Activated CD4-positive, alpha-beta T cell treated with anti-CD3 and anti-CD28 coated beads for 24 hours (primary cell): ENCODE results near the gene PSMC3.

ENCODE experiments used
- DNase-seq, 2 donors: peaks; one replicate each; pipeline ENCODE4 v3.0.0-alpha.2; 2020; ENCODE audit warnings: low read depth in 2 of 2

Gene PSMC3

DNA sequence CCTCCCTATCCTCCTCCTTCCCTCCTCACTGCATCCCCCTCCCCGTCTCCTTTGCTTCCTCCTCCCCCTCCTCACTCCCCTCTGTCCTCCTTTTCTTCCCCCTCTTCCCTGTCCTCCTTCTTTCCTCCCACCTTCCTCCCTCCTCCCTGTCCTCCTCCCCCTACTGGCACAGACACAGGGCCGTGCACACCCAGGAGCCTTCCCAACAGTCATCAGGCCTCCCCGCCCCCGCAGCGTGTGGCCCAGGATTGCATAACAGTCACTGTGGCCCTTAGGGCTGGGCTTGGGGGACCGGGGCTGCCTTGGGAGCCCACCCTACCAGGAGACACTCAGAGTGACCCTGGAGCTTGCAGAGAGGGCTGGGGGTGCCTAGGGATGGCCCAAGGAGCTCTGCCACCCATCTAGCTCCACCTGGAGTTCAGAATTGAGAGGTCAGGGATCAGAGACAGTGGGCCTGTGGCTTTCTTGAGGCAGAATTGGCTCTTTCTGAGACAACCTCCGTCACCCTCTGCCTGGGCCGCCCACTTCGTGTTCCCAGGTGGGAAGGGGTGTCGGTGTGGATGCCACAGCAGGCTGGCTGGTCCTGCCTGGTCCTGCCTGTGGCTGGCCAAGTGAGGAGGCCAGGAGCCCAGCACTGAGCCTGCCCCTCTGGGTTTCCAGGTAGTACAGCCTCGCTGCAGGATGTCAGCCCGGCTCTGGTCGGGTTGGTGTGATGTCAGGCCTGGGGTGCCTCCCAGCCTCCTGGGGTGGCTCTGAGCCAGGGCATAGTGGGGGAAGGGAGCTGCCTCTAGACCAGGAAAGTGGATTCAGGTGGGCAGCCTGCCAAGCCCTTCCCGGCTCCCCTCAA, 49.5 kb downstream of the PSMC3 start:
- no peak for DNase-seq

DNA sequence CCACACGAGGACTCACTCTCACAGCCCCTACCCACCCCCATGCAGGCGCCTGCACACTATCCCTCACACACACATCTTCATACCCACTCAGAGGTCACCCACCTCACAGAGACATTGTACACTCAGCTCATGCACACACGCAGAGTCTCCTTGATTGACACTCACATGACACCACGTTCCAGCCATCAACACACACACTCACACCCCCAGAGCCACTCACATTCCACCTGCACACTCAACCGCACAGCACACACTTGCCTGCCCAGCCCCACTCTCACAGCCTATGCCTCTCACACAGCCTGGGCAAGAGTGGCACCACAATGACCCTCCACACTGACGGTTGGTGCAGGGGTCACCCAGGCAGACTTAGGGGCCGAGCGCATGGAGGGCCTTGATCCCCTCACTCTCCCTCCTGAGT, 50.1 kb downstream of the PSMC3 start:
- no peak for DNase-seq

DNA sequence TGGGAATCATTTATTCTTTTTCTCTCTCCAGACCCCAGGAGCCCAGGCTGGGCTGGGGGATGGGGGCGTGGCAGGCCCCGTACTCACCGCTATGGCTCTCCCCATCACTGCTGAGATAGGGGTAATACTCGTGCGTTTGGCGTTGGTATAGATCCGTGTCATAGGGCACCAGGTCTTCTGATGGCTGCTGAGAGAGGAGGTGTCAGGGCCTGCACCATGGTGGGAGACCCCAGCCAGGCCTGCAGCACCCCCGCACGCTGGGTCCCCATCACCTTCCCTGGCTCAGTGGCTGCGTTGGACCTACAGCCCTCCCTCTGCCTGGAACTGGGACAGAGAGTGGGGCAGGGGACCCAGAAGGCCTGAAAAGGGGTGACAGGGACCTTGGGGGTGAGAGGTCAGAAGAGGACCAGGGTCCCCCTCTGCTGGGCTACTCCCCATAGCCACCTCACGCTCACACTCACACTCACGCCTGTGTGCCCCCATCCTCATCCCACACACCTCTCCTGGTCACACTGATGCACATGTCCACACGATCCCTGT, 50.6 kb downstream of the PSMC3 start:
- DNase-seq, result no peak

DNA sequence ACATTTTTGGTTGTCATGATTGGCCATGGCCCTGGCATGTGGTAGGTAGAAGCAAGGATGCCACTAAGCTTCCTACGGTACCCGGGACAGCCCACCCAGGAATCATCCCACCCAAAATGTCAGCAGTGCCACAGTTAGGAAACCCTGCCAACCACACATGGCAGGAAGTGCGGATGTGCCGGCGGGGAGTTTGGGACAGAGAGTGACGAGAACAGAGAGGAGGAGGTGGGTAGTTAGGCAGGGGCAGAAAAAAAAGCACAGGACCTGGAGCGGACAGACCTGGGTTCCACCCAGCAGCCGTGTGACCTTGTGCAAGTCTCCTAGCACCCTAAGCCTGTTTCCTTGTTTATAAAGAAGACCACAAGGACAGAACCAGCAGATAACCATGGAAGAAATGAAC, 51.2 kb downstream of the PSMC3 start:
- no peak for DNase-seq

DNA sequence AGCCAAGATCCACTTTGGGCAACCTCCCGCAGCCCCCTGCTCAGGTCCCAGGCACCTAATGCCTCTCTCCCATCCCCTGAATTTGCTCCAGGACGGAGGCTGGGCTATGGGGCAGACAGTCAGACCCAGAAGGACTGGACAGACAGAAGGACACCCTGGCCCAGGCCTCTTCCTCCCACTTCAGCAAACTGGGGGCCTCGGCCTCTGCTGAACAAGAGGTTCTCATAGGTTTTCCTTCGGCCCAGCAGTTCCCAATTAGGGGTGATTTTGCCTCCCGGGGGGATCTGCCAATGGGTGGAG, 51.6 kb downstream of the PSMC3 start:
- DNase-seq, result no peak

DNA sequence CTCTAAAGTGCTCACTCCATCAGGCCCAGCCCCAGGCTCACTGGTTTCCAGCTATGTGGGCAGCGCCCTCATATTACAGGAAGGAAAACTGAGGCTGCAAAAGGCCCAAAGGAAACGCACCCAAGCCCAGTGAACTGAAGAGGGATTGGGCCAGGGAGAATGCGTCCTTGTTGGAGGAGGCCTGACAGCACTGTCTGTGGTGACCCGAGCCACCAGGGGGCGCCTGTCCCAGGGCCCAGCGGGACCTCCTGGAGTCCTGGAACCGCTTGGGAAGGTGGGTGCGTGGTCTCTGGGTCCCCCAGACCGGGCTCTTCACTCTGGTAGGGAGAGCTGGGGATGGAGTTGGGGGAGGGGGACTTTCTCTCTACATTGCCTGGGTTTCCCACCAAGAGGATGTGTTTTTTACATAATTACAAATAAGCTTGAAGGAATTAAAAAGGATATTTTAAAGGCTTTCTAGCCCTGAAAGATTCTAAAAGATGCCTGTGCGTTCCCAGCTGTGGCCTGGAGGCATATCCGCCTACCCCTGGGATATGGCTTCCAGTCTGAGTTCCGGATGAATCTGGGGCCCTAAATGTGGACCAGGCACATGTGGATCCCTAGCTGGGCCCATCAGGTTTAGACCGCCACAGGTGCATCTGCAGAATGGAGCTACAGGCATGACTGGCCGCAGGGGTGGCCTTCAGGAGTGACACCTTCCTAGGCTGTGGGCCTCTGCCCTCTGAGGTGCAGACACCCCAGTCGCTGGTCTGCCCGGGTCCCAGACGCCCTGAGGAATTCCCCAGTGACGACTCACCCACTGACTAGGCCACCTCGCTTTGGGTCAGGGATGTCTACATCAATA, 52.1 kb downstream of the PSMC3 start:
- DNase-seq, result peak; percentile 78 to 85

DNA sequence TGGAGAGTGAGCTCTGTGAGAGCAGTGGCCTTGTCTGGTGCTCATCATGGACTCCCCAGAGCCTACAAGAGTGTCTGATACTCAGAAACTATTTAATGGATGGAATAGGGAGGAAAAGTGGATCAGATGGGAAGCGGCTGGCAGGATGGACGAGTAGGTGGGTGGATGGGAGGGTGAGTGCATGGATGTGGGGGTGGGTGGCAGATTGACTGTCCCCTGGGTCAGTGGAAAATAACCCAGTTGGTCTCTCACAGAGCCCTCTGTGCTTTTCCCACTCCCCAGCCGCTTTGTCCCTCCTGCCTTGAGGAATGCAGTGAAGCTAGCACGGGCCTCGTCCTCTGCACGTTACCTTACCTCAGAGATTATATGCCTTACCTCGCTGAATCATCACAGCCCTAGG, 53.8 kb downstream of the PSMC3 start:
- DNase-seq, result no peak

DNA sequence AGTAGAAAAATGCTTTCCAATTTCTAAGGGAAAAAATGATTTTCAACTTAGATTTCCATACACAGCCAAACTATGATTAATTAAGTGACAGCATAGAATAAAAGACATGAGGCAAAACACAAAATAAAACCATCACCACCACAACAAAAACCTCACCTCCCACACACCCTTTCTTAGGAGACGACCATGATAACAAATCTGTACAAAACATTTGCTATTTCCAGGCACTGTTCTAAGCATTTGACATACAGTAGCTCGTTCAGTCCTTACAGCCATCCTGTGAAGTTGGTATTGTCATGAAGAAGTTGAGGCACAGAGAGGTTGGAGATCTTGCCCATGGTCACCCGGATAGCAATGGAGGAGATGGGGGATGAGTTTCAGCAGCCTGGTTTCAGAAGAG, 56.6 kb downstream of the PSMC3 start:
- no peak for DNase-seq
